ENCODE measurements around the gene STPG1.

Gene STPG1

GRCh38 chr1:24317956-24318614, 95.5 kb downstream of the STPG1 start:
- DNase-seq (ENCODE audit: low read depth), result no peak

- no peak for DNase-seq (ENCODE audit: low read depth)
These were observed 96.5 kb downstream of the STPG1 start for GRCh38 chr1:24317081-24317480.

- DNase-seq (ENCODE audit: low read depth), result no peak
These were observed 96.9 kb downstream of the STPG1 start for GRCh38 chr1:24316645-24317044.

GRCh38 chr1:24315391-24315790, 98.2 kb downstream of the STPG1 start:
- DNase-seq (ENCODE audit: low read depth), result no peak

- DNase-seq (ENCODE audit: low read depth), result no peak
These were observed 101.8 kb downstream of the STPG1 start for GRCh38 chr1:24311741-24312140.

GRCh38 chr1:24311234-24311633, 102.3 kb downstream of the STPG1 start:
- DNase-seq (ENCODE audit: low read depth), result no peak

- no peak for DNase-seq (ENCODE audit: low read depth)
These were observed 103.7 kb downstream of the STPG1 start for GRCh38 chr1:24309762-24310485.

GRCh38 chr1:24308365-24309015, 105.1 kb downstream of the STPG1 start:
- no peak for DNase-seq (ENCODE audit: low read depth)
